HEK293T (cell line): ENCODE measurements around the gene DUSP8.

Experiments
- ARNT ChIP-seq: fragments of 450-650 bp; IDR thresholded peaks from 2 replicates; pipeline ENCODE4 v1.6.1; 2017; ENCODE audit warnings: mild to moderate bottlenecking
- BHLHE40 ChIP-seq: fragments of 450-650 bp; IDR thresholded peaks from 2 replicates; pipeline ENCODE4 v1.6.1; 2016; ENCODE audit warnings: mild to moderate bottlenecking, moderate library complexity, borderline replicate concordance
- ELF4 ChIP-seq: fragments of 450-650 bp; IDR thresholded peaks from 2 replicates; pipeline ENCODE4 v1.6.1; 2017; ENCODE audit warnings: antibody characterized with exemption
- FOXA1 ChIP-seq: fragments of 450-650 bp; IDR thresholded peaks from 2 replicates; pipeline ENCODE4 v1.6.1; 2016; ENCODE audit warnings: mild to moderate bottlenecking
- FOXK2 ChIP-seq: fragments of 450-650 bp; IDR thresholded peaks from 2 replicates; pipeline ENCODE4 v1.6.1; 2016; ENCODE audit warnings: mild to moderate bottlenecking
- FOXM1 ChIP-seq: fragments of 450-650 bp; IDR thresholded peaks from 2 replicates; pipeline ENCODE4 v1.6.1; 2017; ENCODE audit warnings: mild to moderate bottlenecking, borderline replicate concordance
- L3MBTL2 ChIP-seq: fragments of 450-650 bp; conservative IDR thresholded peaks from 2 replicates; pipeline ENCODE4 v1.6.1; 2016; ENCODE audit warnings: mild to moderate bottlenecking
- LEF1 ChIP-seq: fragments of 450-650 bp; IDR thresholded peaks from 2 replicates; pipeline ENCODE4 v1.6.1; 2017; ENCODE audit warnings: mild to moderate bottlenecking, borderline replicate concordance
- SP1 ChIP-seq: fragments of 450-650 bp; IDR thresholded peaks from 2 replicates; pipeline ENCODE4 v1.6.1; 2017
- SUZ12 ChIP-seq: fragments of 450-650 bp; IDR thresholded peaks from 2 replicates; pipeline ENCODE4 v1.6.1; 2016; ENCODE audit warnings: mild to moderate bottlenecking
- TARDBP ChIP-seq: fragments of 450-650 bp; IDR thresholded peaks from 2 replicates; pipeline ENCODE4 v1.6.1; 2016
- ZNF384 ChIP-seq: fragments of 450-650 bp; IDR thresholded peaks from 2 replicates; pipeline ENCODE4 v1.6.1; 2016

- TF ChIP-seq FOXM1 (no peak), SP1 (no peak), ZNF384 (no peak), SUZ12 (no peak), FOXK2 (no peak), L3MBTL2 (no peak), FOXA1 (no peak), LEF1 (no peak), ARNT (no peak), BHLHE40 (no peak), TARDBP (no peak), ELF4 (no peak)
Observed at GRCh38 chr11:1532606-1533341, 39.3 kb downstream of the DUSP8 start.
